Muscle layer of colon (tissue), 2 donors: Measurements from ENCODE around the gene PPFIA4.

Source experiments
- H3K27ac ChIP-seq: one replicate; pipeline ENCODE4 v1.7.0; 2013; ENCODE audit warnings: low read depth, mild to moderate bottlenecking, low read length, moderate library complexity
- H3K27me3 ChIP-seq, 2 donors: one replicate each; pipeline ENCODE4 v1.7.0; 2013; ENCODE audit warnings: low read length in 2 of 2, mild to moderate bottlenecking in 2 of 2; ENCODE audit not compliant: insufficient read depth in 2 of 2, control insufficient read depth in 1 of 2
- H3K36me3 ChIP-seq: one replicate; pipeline ENCODE4 v1.7.0; 2013; ENCODE audit warnings: mild to moderate bottlenecking, low read length; ENCODE audit not compliant: insufficient read depth
- H3K4me1 ChIP-seq: one replicate; pipeline ENCODE4 v1.7.0; 2013; ENCODE audit warnings: mild to moderate bottlenecking, low read length; ENCODE audit not compliant: insufficient read depth
- H3K4me3 ChIP-seq, 2 donors: one replicate each; pipeline ENCODE4 v1.7.0; 2013; ENCODE audit warnings: low read length in 2 of 2, low read depth in 1 of 2, mild to moderate bottlenecking in 1 of 2, moderate library complexity in 1 of 2
- H3K9ac ChIP-seq: one replicate; pipeline ENCODE4 v1.7.0; 2013; ENCODE audit warnings: low read length
- H3K9me3 ChIP-seq: one replicate; pipeline ENCODE4 v1.7.0; 2013; ENCODE audit warnings: mild to moderate bottlenecking, low read length
- donor health status: abdominal sarcoma.
- donor health status: Adenocarcinoma of cecum.

Gene PPFIA4

DNA sequence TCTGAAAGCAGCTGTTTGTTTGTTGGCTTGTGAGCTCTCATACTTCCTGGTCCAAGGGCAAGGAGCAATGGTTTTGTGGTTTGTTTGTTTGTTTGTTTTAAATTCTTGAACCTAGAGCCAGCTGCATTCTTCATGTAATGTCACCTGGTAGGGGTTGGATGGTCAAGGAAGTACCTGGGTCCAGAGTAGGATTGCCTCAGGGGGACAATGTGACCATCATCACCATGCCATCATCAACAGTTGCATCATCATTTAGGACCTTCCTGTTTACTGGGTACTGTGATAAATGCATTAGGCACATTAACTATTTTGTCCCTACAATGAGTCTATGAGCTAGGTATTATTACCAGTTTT, 74.2 kb downstream of the PPFIA4 start:
- Histone ChIP-seq H3K4me1 (no peaks in the 10 kb centered on the region), H3K4me3 (no peak overlapping the region), H3K9ac (no peak overlapping the region), H3K27me3 (no peaks in the 10 kb centered on the region), H3K27ac (no peak overlapping the region), H3K9me3 (no peaks in the 10 kb centered on the region), H3K36me3 (no peaks in the 10 kb centered on the region)

DNA sequence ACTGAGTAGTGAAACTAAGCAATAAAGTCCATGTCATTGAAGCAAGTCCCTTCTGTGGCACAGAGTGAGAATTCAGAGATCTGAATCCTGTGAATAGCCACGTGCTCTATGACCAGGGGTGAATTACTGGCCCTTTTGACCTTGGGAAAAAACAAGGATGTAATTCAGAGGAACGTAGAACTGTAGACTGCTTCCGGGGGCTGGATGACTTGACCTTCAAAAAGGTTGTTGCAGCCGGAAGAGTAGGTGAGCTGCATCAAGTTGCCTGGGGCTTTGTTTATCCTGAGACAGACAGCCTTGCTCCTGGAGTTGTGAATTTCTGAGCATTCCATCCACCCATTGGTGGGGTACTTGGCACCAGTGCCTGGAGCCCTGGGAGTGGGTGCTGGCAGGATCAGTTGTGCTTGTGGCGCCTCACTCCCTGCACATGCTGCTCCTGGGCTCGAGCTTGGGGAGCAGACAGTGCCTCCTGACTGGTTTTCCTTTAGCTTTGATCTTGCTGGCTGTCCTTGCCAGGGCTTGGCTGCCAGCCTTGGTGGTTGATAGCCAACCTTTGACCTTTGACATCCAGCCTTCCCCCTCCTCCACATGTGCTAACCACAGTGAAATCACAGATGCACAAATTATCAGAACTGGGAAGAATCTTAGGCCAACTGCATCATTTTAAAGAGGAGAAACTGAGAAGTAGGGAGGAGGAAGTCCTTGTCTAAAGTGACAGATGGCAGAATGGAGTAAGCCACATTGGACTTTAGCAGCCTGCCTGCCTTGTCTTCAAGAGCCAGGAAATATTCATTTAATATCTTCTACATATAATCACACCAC, 75.7 kb downstream of the PPFIA4 start:
- Histone ChIP-seq H3K4me3 (no peak overlapping the region), H3K9me3 (no peaks in the 10 kb centered on the region), H3K27ac (no peak overlapping the region), H3K36me3 (no peaks in the 10 kb centered on the region), H3K9ac (no peak overlapping the region), H3K27me3 (no peaks in the 10 kb centered on the region), H3K4me1 (no peaks in the 10 kb centered on the region)

DNA sequence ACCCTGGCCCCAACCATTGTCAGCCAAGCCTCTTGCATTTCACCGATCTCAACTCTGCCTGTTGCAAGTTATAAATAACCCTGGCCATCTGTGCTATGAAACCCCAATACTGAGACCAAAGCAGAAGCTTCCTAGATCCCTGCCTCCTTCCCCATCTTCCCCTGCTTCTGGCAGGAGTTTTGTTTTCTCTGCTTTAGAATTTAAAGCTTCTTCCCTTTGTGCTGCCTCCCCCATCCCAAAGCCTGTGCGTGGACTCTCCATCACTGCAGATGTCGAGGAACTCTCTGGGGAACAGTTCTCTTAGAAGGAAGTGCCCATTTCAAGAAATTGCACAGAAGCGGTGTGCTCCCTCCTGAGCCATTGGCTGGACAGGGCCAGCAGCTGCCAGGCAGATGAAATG, 76.9 kb downstream of the PPFIA4 start:
- Histone ChIP-seq H3K9ac (no peak overlapping the region), H3K4me1 (no peaks in the 10 kb centered on the region), H3K9me3 (no peaks in the 10 kb centered on the region), H3K4me3 (no peak overlapping the region), H3K36me3 (no peaks in the 10 kb centered on the region), H3K27me3 (no peaks in the 10 kb centered on the region), H3K27ac (no peak overlapping the region)

DNA sequence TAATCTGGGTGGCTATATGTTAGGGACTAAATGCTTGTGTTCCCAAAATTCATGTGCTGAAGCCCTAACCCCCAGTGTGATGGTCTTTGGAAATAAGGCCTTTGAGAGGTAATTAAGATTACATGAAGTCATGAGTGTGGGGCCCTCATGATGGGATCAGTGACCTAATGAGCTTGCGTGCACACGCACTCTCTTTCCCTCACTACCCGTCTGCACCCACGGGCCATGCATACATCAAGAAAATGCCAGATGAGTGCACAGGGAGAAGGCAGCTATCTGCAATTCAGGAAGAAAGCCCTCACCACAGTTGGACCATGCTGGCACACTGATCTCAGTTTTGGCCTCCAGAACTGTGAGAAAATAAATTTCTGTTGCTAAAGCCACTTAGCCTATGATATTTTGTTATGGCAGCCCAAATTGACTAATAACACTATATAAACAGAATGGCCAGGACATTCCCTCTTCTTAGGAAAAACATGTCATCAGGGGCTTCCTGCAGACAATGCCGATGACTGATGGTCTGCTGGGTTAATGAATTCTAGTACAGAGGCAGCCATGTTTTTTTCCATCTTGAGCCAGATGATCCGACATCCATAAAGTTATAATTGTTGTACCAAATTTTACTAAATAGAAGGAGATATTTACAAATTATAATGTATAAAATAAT, 77.7 kb downstream of the PPFIA4 start:
- Histone ChIP-seq H3K4me3 (no peak overlapping the region), H3K27ac (no peak overlapping the region), H3K9ac (no peak overlapping the region), H3K27me3 (no peaks in the 10 kb centered on the region), H3K9me3 (no peaks in the 10 kb centered on the region), H3K36me3 (no peaks in the 10 kb centered on the region), H3K4me1 (no peaks in the 10 kb centered on the region)

- no peaks in the 10 kb centered on the region for H3K4me1 ChIP-seq
- no peak overlapping the region for H3K4me3 ChIP-seq
- H3K27me3 ChIP-seq, result no peaks in the 10 kb centered on the region
- H3K9me3 ChIP-seq, result no peaks in the 10 kb centered on the region
- H3K36me3 ChIP-seq, result no peaks in the 10 kb centered on the region
- no peak overlapping the region for H3K27ac ChIP-seq
- no peak overlapping the region for H3K9ac ChIP-seq
Measured at GRCh38 chr1:203104789-203105390, 78.6 kb downstream of the PPFIA4 start.

DNA sequence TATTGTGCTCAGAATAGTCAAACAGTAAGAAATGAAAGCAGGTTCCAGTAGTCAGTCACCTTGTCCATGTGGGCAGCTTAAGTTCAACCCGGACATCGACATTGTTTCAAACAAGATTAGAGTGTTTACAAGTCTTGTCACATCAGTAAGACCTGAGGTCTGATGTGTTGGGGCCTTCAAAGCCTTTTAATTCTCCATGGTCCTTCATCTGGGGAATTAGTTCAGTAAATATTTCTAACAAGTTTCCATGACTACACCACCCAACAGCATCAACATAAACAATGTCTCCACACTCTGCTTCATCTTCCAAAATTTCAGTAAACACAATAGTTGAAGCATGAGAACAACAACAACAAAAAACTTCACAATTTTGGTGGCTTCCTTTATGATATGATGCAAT, 86.2 kb downstream of the PPFIA4 start:
- H3K4me3 ChIP-seq, result no peak overlapping the region
- H3K27me3 ChIP-seq, result no peaks in the 10 kb centered on the region
- H3K9me3 ChIP-seq, result no peaks in the 10 kb centered on the region
- no peaks in the 10 kb centered on the region for H3K4me1 ChIP-seq
- no peaks in the 10 kb centered on the region for H3K36me3 ChIP-seq
- no peak overlapping the region for H3K27ac ChIP-seq
- H3K9ac ChIP-seq, result no peak overlapping the region

- H3K27ac ChIP-seq, result no peak overlapping the region
- H3K9ac ChIP-seq, result no peak overlapping the region
- no peaks in the 10 kb centered on the region for H3K36me3 ChIP-seq
- no peak overlapping the region for H3K4me3 ChIP-seq
- H3K9me3 ChIP-seq, result no peaks in the 10 kb centered on the region
- peaks cover 8% of the 10 kb centered on the region for H3K4me1 ChIP-seq
- H3K27me3 ChIP-seq, result peaks cover 0 to 2% of the 10 kb centered on the region in 2 donors
Measured at GRCh38 chr1:203113308-203113707, 87.0 kb downstream of the PPFIA4 start.

DNA sequence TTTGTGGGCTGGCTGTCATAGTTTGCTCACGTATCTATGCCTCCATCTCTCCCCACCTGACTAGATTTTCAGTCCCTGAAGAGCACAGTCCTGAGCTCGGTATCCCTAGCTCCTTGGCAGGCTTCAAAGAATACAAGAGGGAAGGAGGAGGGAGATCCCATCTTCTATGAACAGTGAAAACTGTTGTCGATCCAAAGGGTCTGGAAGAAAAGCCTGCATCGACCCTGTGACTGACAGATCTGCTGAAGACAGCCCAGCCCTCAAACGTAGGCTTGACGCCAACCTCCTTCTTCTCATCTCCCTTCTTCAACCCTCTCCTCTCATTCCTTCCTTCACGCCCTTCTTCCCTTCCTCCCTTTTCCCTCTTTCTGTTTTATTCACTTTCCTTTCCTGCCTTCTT, 87.9 kb downstream of the PPFIA4 start:
- peaks cover 8% of the 10 kb centered on the region for H3K4me1 ChIP-seq
- H3K27me3 ChIP-seq, result peaks cover 0 to 11% of the 10 kb centered on the region in 2 donors
- no peak overlapping the region for H3K9ac ChIP-seq

DNA sequence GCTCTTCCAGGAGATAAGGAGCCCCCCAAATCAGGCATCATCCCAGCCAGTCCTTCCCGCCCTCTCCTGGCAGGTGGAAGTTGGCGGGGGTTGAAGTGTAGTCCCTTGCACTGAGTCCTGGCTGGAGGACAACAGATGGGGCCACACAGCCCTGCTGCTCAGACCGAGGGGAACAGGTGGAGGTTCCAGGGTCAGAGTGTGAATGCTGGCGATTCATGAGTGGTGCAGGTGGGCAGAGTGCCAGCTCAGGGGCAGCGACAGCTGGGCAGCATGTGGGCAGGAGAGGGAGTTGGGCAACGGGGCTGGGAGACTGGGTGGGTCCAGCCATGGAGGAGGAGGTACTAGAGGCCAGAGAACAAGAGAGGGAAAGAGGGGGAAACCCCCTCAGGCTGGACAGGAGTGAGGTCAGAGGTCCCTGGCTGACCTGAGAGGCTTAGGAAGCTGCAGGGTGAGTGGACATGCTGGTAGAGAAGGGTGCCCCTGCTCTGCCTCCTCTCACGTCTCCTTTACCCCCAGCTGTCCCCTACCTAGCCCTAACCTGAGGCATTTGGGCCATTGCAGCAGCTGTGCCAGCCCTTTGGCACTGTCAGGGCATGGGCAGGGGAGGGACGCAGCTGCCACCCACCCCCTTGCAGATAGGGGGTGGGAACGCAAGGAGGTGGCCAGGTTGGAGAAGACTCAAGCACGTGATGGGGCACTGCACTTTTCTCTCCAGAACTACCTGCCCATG, 90.0 kb downstream of the PPFIA4 start:
- H3K9ac ChIP-seq, result no peak overlapping the region
- H3K27me3 ChIP-seq, result peaks cover 14 to 24% of the 10 kb centered on the region in 2 donors
- H3K9me3 ChIP-seq, result no peaks in the 10 kb centered on the region
- H3K36me3 ChIP-seq, result no peaks in the 10 kb centered on the region
- no peak overlapping the region for H3K4me3 ChIP-seq
- H3K4me1 ChIP-seq, result peaks cover 8% of the 10 kb centered on the region
- no peak overlapping the region for H3K27ac ChIP-seq

More for the DNA sequence above, 87.9 kb downstream of the PPFIA4 start:
- Histone ChIP-seq H3K27ac (no peak overlapping the region), H3K9me3 (no peaks in the 10 kb centered on the region), H3K36me3 (no peaks in the 10 kb centered on the region), H3K4me3 (no peak overlapping the region)

- Histone ChIP-seq H3K9me3 (no peaks in the 10 kb centered on the region), H3K27me3 (peaks cover 14 to 29% of the 10 kb centered on the region in 2 donors), H3K9ac (no peak overlapping the region), H3K36me3 (no peaks in the 10 kb centered on the region), H3K4me1 (peaks cover 8% of the 10 kb centered on the region), H3K4me3 (no peak overlapping the region), H3K27ac (no peak overlapping the region)
Measured at GRCh38 chr1:203117611-203118575, 91.6 kb downstream of the PPFIA4 start.
